GM19452 (cell line): Measurements from ENCODE around the gene NT5C1A.
A peak's percentile ranks its signal among the peaks of the same experiment; 100 is the strongest.

ENCODE experiments used
- ATAC-seq: cut with Tn5 transposase; IDR thresholded peaks from one replicate; pipeline ENCODE4 v1.9.1; 2021; ENCODE audit not compliant: unreplicated experiment

The NT5C1A gene

GRCh38 chr1:39690225-39690624 is 18.3 kb upstream of the NT5C1A start:
- ATAC-seq: no peak

DNA sequence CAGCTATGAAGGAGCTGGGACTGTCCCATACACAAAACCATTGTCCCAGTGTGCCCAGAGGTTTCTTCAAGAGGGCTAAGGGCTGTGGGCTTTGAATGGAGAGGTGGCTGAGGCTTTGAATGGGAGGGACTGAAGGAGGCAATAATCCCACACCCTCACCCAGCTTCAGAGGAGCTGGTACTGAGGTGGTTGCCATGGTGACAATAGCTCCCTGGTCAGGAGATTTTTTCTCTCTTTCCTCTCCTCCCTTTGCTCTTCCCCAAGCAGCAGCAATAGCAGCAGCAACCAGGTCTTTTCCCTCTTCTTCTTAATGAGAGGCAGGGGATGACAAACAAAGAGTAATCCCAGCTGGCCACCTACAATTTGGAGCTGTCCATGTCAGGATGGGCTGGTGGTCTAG is 17.7 kb upstream of the NT5C1A start:
- ATAC-seq: no peak

GRCh38 chr1:39689214-39689613 is 17.3 kb upstream of the NT5C1A start:
- ATAC-seq: no peak

DNA sequence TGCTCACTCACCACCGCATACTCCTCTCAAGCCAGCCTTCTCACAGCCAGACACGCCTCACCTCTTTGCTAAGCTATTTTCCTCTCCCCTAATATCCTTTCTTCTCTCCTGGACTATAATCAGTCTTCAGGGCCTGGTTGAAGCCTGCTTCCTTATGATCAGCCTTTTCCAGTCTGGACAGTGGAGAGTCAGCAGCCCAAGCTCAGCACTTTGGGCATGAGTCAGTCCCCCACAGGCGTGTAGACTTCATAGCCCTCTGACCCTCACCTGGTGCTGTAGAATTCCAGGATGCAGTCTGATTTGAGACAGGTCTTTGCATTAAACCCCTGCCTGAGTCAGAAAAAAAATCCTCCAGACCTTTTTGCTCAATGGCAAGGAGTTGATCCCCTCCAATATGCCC is 16.8 kb upstream of the NT5C1A start:
- ATAC-seq: no peak

DNA sequence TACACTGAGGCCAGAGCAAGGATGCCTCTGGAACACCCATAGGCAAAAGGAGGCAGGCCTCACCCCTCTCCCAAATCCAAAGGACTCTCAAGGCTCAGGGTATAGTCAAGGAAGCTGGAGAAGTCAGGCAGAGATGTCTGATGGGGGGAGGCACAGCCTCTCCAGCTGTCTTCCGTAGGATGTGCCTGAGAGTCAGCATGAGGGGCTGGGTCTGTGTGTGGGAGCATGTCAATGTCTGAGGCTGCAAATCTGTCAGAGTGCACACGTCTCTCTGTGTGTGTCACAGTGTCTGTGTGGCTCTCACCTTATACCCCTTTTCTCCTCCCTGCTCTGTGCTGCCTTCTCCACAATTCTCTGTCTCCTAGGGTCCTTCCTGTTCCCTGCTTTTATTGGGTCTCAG is 15.3 kb upstream of the NT5C1A start:
- no peak for ATAC-seq

GRCh38 chr1:39685071-39685470 is 13.2 kb upstream of the NT5C1A start:
- ATAC-seq: no peak

DNA sequence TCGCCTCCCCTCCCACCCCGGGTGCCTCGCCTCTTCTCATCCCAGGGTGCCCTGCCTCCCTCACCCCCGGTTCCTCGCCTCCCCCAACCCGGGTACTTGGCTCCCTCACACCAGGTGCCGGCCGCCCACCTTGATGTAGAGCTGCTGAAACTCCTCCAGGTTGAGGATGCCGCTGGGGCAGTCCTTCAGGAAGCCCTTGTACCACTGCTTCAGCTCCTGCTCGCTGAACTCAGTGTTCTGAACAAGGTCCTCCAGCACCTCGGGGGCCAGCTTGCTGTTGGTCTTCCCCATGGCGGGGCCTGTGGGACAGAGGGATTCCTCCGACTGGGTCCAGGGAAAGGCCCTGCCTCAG is 12.4 kb upstream of the NT5C1A start:
- no peak for ATAC-seq

DNA sequence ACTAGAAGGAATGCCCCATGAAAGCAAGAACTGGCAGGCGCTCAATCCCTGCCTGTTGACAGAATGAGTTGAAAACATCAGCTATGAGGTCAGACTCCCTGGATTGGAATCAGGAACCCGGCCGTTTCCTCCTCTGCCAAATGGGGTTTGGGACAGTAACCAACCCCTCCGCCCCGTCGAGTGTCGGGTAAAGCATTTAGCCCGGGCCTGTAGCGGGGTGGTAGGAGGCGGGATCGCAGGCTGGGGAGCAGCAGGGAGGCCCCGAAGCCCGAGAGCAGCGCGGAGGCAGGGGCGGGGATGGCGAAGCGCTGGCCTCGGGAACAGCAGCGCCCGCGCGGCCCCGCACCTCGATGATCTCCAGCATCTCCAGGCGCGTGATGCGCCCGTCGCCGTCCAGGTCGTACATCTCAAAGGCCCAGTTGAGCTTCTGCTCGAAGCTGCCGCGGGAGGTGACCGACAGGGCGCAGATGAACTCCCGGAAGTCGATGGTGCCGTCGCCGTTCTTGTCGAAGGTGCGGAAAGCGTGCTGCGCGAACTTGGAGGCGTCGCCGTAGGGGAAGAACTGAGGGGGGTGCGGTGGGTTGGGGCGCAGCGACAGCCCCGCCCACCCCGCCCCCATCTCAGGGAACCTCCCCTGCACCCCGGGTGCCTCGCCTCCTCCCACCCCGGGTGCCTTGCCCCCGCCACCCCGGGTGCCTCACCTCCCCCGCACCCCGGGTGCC is 11.8 kb upstream of the NT5C1A start:
- no peak for ATAC-seq

DNA sequence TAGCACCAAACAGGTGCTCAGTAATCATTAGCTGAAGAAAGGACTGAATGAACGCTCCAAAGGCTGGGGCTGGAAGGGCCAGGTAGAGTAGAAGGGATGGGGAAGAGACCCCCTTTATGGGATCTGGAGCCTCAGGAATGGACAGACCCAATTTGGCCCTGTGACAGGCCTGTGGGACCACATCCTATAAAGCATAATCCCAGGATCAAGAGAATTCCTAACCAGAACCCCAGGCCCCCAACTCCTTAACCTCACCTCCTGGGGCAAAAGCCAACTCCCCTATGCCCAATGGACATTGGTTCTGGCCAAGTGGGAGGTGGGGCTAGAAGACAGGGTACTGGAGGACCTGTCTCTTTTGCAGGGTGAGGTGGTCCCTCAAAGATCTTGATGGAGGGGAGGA is 10.1 kb upstream of the NT5C1A start:
- no peak for ATAC-seq

DNA sequence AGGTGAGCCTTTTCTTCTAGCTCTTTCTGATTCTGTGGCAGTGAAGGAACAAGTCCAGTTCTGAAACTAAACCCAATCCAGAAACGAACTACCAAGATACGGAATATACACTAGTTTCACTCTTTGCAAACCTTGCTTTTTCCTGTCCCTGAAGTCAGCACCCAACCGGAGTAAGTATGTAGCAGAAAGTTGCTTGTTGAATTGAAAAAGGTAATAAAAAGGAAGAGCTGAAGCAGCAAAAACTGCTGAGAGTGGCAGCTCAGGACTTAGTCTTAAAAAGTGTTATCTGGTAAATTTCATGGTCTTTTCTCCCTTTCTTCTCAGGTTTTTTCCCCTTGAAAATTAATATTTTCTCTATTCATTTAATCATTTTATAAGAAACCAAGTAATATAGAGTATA is 9.4 kb upstream of the NT5C1A start:
- no peak for ATAC-seq

DNA sequence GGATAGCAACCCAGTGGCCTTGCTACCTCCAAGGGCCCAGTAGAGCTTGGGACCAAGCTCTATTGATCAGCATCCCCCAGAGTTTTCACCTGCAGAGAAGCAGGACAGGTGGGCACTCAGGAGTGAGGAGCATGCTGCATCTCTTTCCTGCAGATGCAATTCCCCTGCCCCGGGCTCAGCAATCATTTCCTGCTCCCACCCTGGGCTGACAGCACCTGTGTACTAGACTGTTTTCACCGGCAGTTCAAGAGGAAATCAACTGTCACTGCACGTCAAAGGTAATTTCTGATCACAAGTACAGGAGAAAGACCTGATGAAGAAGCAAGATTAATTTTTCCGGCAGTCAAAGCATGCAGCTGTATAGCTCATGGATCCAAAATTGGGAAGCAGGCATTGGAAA is 8.8 kb upstream of the NT5C1A start:
- no peak for ATAC-seq

DNA sequence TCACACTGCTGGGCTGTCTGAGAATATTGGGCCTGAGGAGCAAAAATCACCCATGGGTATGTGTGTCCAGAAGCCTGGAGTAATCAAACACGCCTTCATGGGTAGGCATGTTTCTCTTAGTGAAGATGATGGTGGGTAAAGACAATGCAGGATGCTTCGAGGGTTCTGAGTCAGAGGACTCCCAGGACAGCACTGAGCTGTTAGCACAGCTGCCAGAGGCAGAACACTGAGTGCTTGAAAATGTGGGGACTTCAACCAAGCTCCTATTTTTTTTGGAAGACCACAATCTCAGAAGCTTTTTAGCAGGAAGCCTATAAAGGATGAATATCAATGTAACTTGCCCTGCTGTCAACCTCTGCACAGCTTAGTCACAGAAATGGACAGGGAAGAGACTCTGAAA is 7.9 kb upstream of the NT5C1A start:
- ATAC-seq: no peak

- no peak for ATAC-seq
Measured at GRCh38 chr1:39678889-39679288, 7.0 kb upstream of the NT5C1A start.

DNA sequence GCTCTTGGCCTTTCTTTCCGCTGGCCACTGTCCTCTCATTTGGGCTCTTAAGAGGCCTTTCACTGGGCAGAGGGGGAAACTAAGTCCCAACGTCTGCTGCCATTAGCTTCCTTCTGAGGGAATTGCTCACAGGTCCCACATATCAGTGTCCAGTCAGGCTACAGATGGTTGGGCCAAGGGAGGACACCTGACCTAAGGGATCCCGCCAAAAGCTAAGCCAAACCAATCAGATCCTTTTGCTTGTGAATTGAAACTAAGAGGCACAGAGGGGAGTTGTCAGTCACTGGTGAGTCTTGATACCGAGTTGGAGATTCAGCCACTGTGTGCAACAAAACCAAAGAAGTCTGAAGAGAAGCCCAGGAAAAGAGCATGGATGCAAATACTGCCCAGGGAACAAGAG is 5.7 kb upstream of the NT5C1A start:
- no peak for ATAC-seq

- no peak for ATAC-seq
Measured at GRCh38 chr1:39676948-39677548, 5.1 kb upstream of the NT5C1A start.

GRCh38 chr1:39675220-39675619 is 3.3 kb upstream of the NT5C1A start:
- ATAC-seq: no peak

- no peak for ATAC-seq
Measured at GRCh38 chr1:39673215-39673614, 1.3 kb upstream of the NT5C1A start.

DNA sequence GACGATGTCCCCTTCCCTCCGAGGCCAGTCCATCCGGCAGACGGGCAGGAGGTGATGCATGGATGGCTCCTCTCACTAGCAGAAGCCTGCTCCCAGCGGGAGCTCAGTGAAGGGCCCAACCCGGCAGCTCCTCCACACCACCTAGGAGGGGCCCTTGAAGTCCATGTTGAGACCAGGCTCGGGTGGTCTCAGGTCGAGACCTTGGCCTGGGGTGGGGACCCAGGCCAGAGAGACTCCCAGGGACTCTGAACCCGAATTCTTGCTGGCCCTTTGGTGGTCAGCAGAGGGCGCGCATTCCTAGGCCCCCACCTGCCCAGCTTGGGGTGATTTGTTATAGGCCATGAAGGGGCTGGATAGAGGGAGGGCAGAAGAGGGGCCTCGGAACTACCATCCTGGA is 642 bp upstream of the NT5C1A start:
- ATAC-seq: no peak

DNA sequence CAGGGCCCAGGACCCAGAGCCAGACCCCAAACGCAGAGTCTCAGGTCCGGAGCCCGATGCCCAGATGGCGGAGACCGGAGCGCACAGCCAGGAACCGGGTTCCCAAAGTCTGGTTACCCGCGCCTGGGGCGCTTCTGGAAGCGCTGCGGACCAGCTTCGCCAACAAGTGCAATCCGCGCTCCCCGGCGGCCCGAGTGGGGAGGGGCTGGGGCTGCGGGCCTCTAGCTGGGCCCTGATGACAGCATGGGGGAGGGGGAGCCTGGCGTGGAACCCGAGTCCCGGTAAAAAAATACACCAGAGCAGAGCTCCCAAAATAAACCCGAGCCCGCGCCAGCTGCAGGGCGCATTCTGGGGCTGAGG is 494 bp downstream of the NT5C1A start:
- ATAC-seq: no peak

DNA sequence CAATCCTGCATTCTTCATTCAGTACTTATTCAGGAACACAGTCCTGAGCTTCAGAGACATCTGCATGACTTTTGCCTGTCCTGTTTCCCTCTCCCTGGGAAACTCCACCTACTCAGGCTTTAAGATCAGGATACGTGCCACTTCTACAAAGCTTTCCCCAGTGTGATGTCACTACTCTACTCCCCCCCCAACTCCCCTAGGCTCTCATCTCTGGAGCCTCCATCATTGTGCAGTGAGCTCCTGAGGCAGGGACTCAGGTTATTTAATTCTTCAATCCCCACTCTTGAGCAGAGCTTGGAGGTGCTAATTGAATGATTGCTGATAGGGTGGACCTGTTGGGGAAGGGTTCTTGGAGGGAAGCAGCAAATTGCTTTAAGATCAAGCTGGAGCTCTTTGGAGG is 1.2 kb downstream of the NT5C1A start:
- no peak for ATAC-seq

DNA sequence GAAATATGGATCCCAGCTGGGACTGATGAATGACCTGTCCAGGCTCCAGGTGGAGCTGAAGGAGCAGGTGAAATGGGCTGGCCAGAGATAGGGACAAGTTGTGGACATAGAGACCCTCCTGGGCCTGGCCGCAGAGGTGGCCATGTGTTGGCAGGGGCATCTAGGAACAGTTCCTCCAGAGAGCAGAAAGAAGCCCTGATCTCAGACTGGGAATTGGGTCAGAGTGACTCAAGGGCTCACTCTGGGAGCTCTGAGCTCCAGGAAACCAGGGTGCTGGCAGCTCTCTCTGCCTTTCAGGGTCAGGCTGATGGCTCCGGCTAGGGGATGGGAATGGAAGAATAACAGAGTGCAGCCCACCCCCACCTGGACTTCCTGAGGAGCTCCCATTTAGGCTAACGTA is 3.0 kb downstream of the NT5C1A start:
- no peak for ATAC-seq

GRCh38 chr1:39668111-39668510 is 3.8 kb downstream of the NT5C1A start:
- ATAC-seq: no peak

- ATAC-seq: peak; percentile 86
Measured at GRCh38 chr1:39666772-39667171, 5.1 kb downstream of the NT5C1A start.
